BE2C (cell line): ENCODE measurements around the gene CYP1A1.

Source experiments
- DNase-seq: peaks from one replicate; pipeline ENCODE4 v3.0.0-alpha.2; 2020
- H3K27me3 ChIP-seq: fragments of 250-450 bp; sonication (Bioruptor Pico); 2 replicates; pipeline ENCODE4 v1.5.1; 2020; ENCODE audit warnings: mild to moderate bottlenecking
- H3K36me3 ChIP-seq: fragments of 250-450 bp; sonication (Bioruptor Pico); 2 replicates; pipeline ENCODE4 v1.5.1; 2020; ENCODE audit warnings: mild to moderate bottlenecking
- H3K4me1 ChIP-seq: fragments of 250-450 bp; sonication (Bioruptor Pico); 2 replicates; pipeline ENCODE4 v1.5.1; 2020
- H3K4me3 ChIP-seq: 2 replicates; pipeline ENCODE4 v1.5.1; 2011; ENCODE audit warnings: low read depth, low read length
- H3K9me3 ChIP-seq: fragments of 250-450 bp; sonication (Bioruptor Pico); 2 replicates; pipeline ENCODE4 v1.5.1; 2020
- CTCF ChIP-seq: IDR thresholded peaks from 2 replicates; pipeline ENCODE4 v1.5.1; 2012; ENCODE audit warnings: mild to moderate bottlenecking, low read depth, low read length

The CYP1A1 gene

GRCh38 chr15:74758736-74759135 lies 33.4 kb upstream of the CYP1A1 start:
- Histone ChIP-seq H3K4me1 (no peaks in the 10 kb centered on the region), H3K27me3 (peaks cover 4% of the 10 kb centered on the region; the same call in 1 of the 2 replicates)

DNA sequence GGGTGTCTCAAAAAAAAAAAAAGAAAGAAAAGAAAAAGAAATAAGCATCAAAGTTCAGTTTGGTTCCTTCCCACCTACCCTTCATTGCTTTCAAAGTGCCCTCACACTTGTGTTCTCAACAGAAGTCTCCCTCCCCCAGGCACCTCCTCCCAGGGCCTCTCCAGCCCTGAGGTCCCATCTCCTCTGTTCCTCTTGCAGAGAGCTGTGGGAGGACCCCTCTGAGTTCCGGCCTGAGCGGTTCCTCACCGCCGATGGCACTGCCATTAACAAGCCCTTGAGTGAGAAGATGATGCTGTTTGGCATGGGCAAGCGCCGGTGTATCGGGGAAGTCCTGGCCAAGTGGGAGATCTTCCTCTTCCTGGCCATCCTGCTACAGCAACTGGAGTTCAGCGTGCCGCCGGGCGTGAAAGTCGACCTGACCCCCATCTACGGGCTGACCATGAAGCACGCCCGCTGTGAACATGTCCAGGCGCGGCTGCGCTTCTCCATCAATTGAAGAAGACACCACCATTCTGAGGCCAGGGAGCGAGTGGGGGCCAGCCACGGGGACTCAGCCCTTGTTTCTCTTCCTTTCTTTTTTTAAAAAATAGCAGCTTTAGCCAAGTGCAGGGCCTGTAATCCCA lies 29.4 kb upstream of the CYP1A1 start:
- Histone ChIP-seq H3K9me3 (no peaks in the 10 kb centered on the region), H3K4me1 (no peaks in the 10 kb centered on the region), H3K36me3 (no peaks in the 10 kb centered on the region), H3K4me3 (no peak overlapping the region), H3K27me3 (no peaks in the 10 kb centered on the region)
- DNase-seq, result no peak
- no peak for TF ChIP-seq CTCF

More at GRCh38 chr15:74758736-74759135, 33.4 kb upstream of the CYP1A1 start:
- Histone ChIP-seq H3K36me3 (no peaks in the 10 kb centered on the region), H3K4me3 (no peak overlapping the region), H3K9me3 (no peaks in the 10 kb centered on the region)
- DNase-seq, result no peak
- TF ChIP-seq CTCF, result no peak

- TF ChIP-seq CTCF, result no peak
- DNase-seq, result no peak
- Histone ChIP-seq H3K27me3 (no peaks in the 10 kb centered on the region), H3K36me3 (no peaks in the 10 kb centered on the region), H3K9me3 (no peaks in the 10 kb centered on the region), H3K4me3 (no peak overlapping the region), H3K4me1 (no peaks in the 10 kb centered on the region)
Measured at GRCh38 chr15:74752531-74752930, 27.2 kb upstream of the CYP1A1 start.

GRCh38 chr15:74752011-74752410 lies 26.7 kb upstream of the CYP1A1 start:
- Histone ChIP-seq H3K4me1 (no peaks in the 10 kb centered on the region), H3K27me3 (no peaks in the 10 kb centered on the region), H3K4me3 (no peak overlapping the region), H3K9me3 (no peaks in the 10 kb centered on the region), H3K36me3 (no peaks in the 10 kb centered on the region)
- DNase-seq, result no peak
- TF ChIP-seq CTCF, result no peak

GRCh38 chr15:74750751-74751150 lies 25.4 kb upstream of the CYP1A1 start:
- no peaks in the 10 kb centered on the region for H3K4me1 ChIP-seq
- no peak for TF ChIP-seq CTCF
- no peaks in the 10 kb centered on the region for H3K36me3 ChIP-seq
- H3K4me3 ChIP-seq, result no peak overlapping the region
- no peak for DNase-seq
- H3K27me3 ChIP-seq, result no peaks in the 10 kb centered on the region
- H3K9me3 ChIP-seq, result no peaks in the 10 kb centered on the region

- DNase-seq, result no peak
- no peaks in the 10 kb centered on the region for H3K27me3 ChIP-seq
- TF ChIP-seq CTCF, result no peak
Measured at GRCh38 chr15:74749832-74750231, 24.5 kb upstream of the CYP1A1 start.

More at GRCh38 chr15:74749832-74750231, 24.5 kb upstream of the CYP1A1 start:
- H3K4me3 ChIP-seq, result no peak overlapping the region
- H3K4me1 ChIP-seq, result no peaks in the 10 kb centered on the region
- no peaks in the 10 kb centered on the region for H3K9me3 ChIP-seq
- H3K36me3 ChIP-seq, result no peaks in the 10 kb centered on the region
